GM10266 (cell line): ENCODE results near the gene OXCT1.
"Not testable (repeated sequence)": the region's sequence is repeated elsewhere in the genome, so short reads cannot be mapped to it uniquely, and the experiment has no call there.

Experiments
- DNase-seq: peaks from one replicate; pipeline ENCODE4 v3.0.0; 2012; ENCODE audit errors: extremely low spot score
- CTCF ChIP-seq: IDR thresholded peaks from 2 replicates; pipeline ENCODE4 v1.5.1; 2012; ENCODE audit warnings: mild to moderate bottlenecking, low read depth; ENCODE audit not compliant: control insufficient read depth, insufficient read depth; ENCODE audit errors: missing control alignments

Gene OXCT1

GRCh38 chr5:41852293-41852692 is 17.9 kb downstream of the OXCT1 start:
- TF ChIP-seq CTCF = no peak
- DNase-seq = no peak

GRCh38 chr5:41851116-41851515 is 19.1 kb downstream of the OXCT1 start:
- no peak for DNase-seq
- TF ChIP-seq CTCF = no peak

GRCh38 chr5:41848983-41849382 is 21.2 kb downstream of the OXCT1 start:
- DNase-seq = no peak
- TF ChIP-seq CTCF = no peak

- DNase-seq = not testable (repeated sequence)
Measured at GRCh38 chr5:41845751-41846150, 24.5 kb downstream of the OXCT1 start.

GRCh38 chr5:41844502-41844901 is 25.7 kb downstream of the OXCT1 start:
- DNase-seq = no peak
- no peak for TF ChIP-seq CTCF

- peak; percentile 16 for DNase-seq
- TF ChIP-seq CTCF = peak; percentile 74
Measured at GRCh38 chr5:41843456-41844370, 26.5 kb downstream of the OXCT1 start.

GRCh38 chr5:41842777-41843176 is 27.4 kb downstream of the OXCT1 start:
- TF ChIP-seq CTCF = no peak
- no peak for DNase-seq
